B cell (primary cell): ENCODE data around the gene ZNF524. TPM values are rescaled to one million over a fixed set of nuclear protein-coding genes. Genes with fewer than 3 reads are reported as not detected.

Experiments used
- ATAC-seq: fragments of 200-7000 bp; cut with Tn5 transposase; one replicate; pipeline ENCODE4 v1.10.0; 2021; ENCODE audit warnings: low read depth, mild to moderate bottlenecking, moderate number of reproducible peaks, moderate library complexity
- CTCF ChIA-PET: fragments of 350-600 bp; sonication (Branson Sonifier 250); formaldehyde crosslinking; loops from one replicate; lab custom pipeline; 2021; ENCODE audit warnings: antibody characterized with exemption, inconsistent platforms; lab: Charles Lee
- POLR2A ChIA-PET: fragments of 350-600 bp; sonication (Branson Sonifier 250); formaldehyde crosslinking; loops from one replicate; lab custom pipeline; 2021; ENCODE audit warnings: antibody characterized with exemption; lab: Charles Lee
- DNase-seq: peaks from one replicate; pipeline ENCODE4 v3.0.0; 2013
- H2AFZ ChIP-seq: 2 replicates; pipeline ENCODE4 v1.6.1; 2012; ENCODE audit warnings: mild to moderate bottlenecking, low read depth, low read length; ENCODE audit not compliant: insufficient read depth, poor library complexity, severe bottlenecking
- H3K27ac ChIP-seq, 2 donors: 1 replicate in 1 of 2; 2 replicates in 1 of 2; pipeline ENCODE4 v1.5.1; 2012 to 2013; ENCODE audit warnings: low read length in 2 of 2, mild to moderate bottlenecking in 2 of 2, moderate library complexity in 1 of 2
- H3K27me3 ChIP-seq, 4 experiments: fragments of 200-600 bp in 1 of 4; sonication (generic) in 1 of 4; replicated peaks in 1 of 4; 1 replicate in 2 of 4; 2 replicates in 2 of 4; pipeline versions ENCODE4 v1.6.1 to v1.7.0; 2013 to 2016; ENCODE audit warnings: low read length in 3 of 4, mild to moderate bottlenecking in 2 of 4, mixed read lengths in 1 of 4, moderate library complexity in 1 of 4; ENCODE audit not compliant: insufficient read depth in 4 of 4, control insufficient read depth in 3 of 4; ENCODE audit errors: control extremely low read depth in 1 of 4
- H3K36me3 ChIP-seq, 2 experiments: replicated peaks in 1 of 2; 1 replicate in 1 of 2; 2 replicates in 1 of 2; pipeline versions ENCODE4 v1.6.1 to v1.7.1; 2013; ENCODE audit warnings: low read length in 1 of 2; ENCODE audit not compliant: insufficient read depth in 2 of 2, control insufficient read depth in 1 of 2; ENCODE audit errors: control extremely low read depth in 1 of 2, extremely low read depth in 1 of 2
- H3K4me1 ChIP-seq, 2 donors: fragments of 200-600 bp in 1 of 2; sonication (generic) in 1 of 2; 1 replicate in 1 of 2; 2 replicates in 1 of 2; pipeline versions ENCODE4 v1.5.1 to v1.6.1; 2013 to 2017; ENCODE audit warnings: low read length in 2 of 2; ENCODE audit not compliant: control insufficient read depth in 2 of 2, insufficient read depth in 2 of 2
- H3K4me2 ChIP-seq: replicated peaks from 2 replicates; pipeline ENCODE3; 2012; ENCODE audit warnings: mild to moderate bottlenecking, low read depth, low read length; ENCODE audit not compliant: poor library complexity, severe bottlenecking
- H3K4me3 ChIP-seq, 5 experiments: fragments of 200-600 bp in 1 of 5; sonication (generic) in 1 of 5; 1 replicate in 3 of 5; 2 replicates in 2 of 5; pipeline versions ENCODE4 v1.5.1 to v1.7.0; 2011 to 2016; ENCODE audit warnings: low read length in 4 of 5, mild to moderate bottlenecking in 4 of 5, low read depth in 2 of 5, control low read depth in 1 of 5, moderate library complexity in 1 of 5; ENCODE audit not compliant: insufficient read depth in 1 of 5; ENCODE audit errors: control extremely low read depth in 1 of 5, extremely low read depth in 1 of 5
- H3K79me2 ChIP-seq: fragments of 200-600 bp; sonication (generic); one replicate; pipeline ENCODE4 v1.6.0; 2016; ENCODE audit warnings: low read length; ENCODE audit not compliant: control insufficient read depth, insufficient read depth
- H3K9ac ChIP-seq: fragments of 200-600 bp; sonication (generic); 2 replicates; pipeline ENCODE4 v1.6.1; 2017; ENCODE audit warnings: mild to moderate bottlenecking, low read length, moderate library complexity
- H3K9me3 ChIP-seq, 3 donors: one replicate each; pipeline versions ENCODE4 v1.6.1 to v1.7.1; 2013; ENCODE audit warnings: low read length in 2 of 3; ENCODE audit not compliant: control insufficient read depth in 2 of 3, insufficient read depth in 1 of 3; ENCODE audit errors: control extremely low read depth in 1 of 3
- H4K20me1 ChIP-seq: 2 replicates; pipeline ENCODE4 v1.6.0; 2012; ENCODE audit warnings: mild to moderate bottlenecking, low read length; ENCODE audit not compliant: insufficient read depth, control insufficient read depth, poor library complexity, severe bottlenecking
- H3K27ac Mint-ChIP-seq: one replicate; pipeline ENCODE4 v1.8.0; 2021; ENCODE audit warnings: mixed read lengths
- H3K27me3 Mint-ChIP-seq: one replicate; pipeline ENCODE4 v1.8.0; 2021; ENCODE audit warnings: mixed read lengths
- H3K4me1 Mint-ChIP-seq: one replicate; pipeline ENCODE4 v1.8.0; 2021; ENCODE audit warnings: mixed read lengths
- H3K4me3 Mint-ChIP-seq: one replicate; pipeline ENCODE4 v1.8.0; 2021; ENCODE audit warnings: mixed read lengths
- H3K9me3 Mint-ChIP-seq: one replicate; pipeline ENCODE4 v1.8.0; 2022; ENCODE audit warnings: mixed read lengths; ENCODE audit not compliant: insufficient read depth
- EZH2 ChIP-seq: IDR thresholded peaks from 2 replicates; pipeline ENCODE4 v1.6.1; 2012; ENCODE audit warnings: borderline replicate concordance, low read depth, mild to moderate bottlenecking, moderate library complexity, low read length; ENCODE audit not compliant: insufficient read depth, poor library complexity, severe bottlenecking
- WGBS: methylation state at CpG from one replicate; pipeline ENCODE4 v1.1.5; 2013; ENCODE audit warnings: missing lambda C conversion rate; ENCODE audit not compliant: insufficient coverage; 5-methylcytosine and 5-hydroxymethylcytosine counted together
- intact Hi-C: fragments of 100-400 bp; cut with micrococcal nuclease; formaldehyde crosslinking; loops from one replicate; pipeline ENCODE4 v1.10.0; 2022
- polyA plus RNA-seq: library from polyadenylated mRNA; depleted of rRNA; stranded (reverse); fragments of >200 nt; gene quantifications from 2 replicates; pipeline ENCODE4 v1.2.3, GENCODE V29; 2012
- total RNA-seq, 2 donors: library from RNA; stranded (reverse); fragments of 120-200 nt in 1 of 2; gene quantifications; 1 replicate in 1 of 2; 2 replicates in 1 of 2; pipeline versions ENCODE4 v1.2.3 to v1.2.4, GENCODE V29; 2013 to 2022
- TF ChIP-seq, protein P1 (sequence below): fragments of 200-600 bp; IDR thresholded peaks from one replicate; pipeline ENCODE4 v1.8.0; 2022; ENCODE audit warnings: antibody characterized with exemption, mild to moderate bottlenecking

ZNF524 gene
- total and polyA plus RNA-seq, 2 donors (not counting 1 experiment from before 2014, with no cell fraction given): 23.8 to 27.4 TPM

DNA sequence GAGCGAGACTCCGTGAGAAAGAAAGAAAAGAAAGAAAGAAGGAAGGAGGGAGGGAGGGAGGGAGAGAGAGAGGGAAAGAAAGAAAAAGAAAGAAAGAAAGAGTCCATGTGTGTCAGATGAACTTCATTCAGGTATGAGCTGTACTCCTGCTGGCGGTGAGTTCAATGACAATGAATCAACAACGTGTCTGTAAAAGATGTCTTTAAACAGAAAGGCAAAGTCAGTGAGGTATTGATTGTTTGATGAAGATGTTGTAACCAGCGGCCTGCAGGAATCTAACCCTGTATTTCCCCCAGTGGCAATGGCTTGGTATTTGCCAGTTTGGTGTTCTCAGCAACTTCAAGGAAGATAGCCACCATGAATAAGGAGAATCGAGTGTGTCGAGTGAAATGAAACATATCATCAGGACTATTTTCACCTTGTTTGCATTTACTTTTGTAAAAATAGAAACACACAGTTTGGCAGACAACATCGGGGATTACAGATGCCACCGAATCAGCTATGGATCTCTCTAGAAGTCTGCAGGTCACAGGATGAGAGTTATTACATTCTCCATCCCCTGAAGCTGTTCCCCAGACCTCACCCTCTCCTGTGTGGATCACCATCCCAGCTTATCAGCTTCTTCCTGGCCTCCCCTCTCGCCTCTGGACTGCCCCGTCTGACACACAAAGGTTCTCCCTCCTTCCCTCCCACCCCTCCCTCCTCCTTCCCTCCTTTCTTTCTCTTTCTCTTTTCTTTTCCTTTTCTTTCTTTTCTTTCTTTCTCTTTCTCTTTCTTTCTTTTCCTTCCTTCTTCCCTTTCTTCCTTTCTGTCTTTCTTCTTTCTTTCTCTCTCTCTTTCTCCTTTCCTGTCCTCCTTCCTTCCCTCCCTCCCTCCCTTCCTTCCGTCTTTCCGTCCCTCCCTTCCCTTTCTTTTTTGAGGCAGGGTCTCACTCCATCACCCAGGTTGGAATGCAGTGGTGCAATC, 46.6 kb upstream of the ZNF524 start:
- Histone ChIP-seq H3K79me2 (no peaks in the 10 kb centered on the region), H2AFZ (no peak overlapping the region), H3K4me2 (no peak overlapping the region), H3K4me3 (no peak overlapping the region), H3K9ac (no peak overlapping the region), H3K4me1 (no peaks in the 10 kb centered on the region), H4K20me1 (no peaks in the 10 kb centered on the region), H3K36me3 (no peaks in the 10 kb centered on the region), H3K27me3 (no peaks in the 10 kb centered on the region), H3K9me3 (no peaks in the 10 kb centered on the region), H3K27ac (no peak overlapping the region)
- WGBS: 80% methylated on average over 10 of the region's 13 CpGs
- peaks cover 28% of the 10 kb centered on the region for H3K27me3 Mint-ChIP-seq
- no peak overlapping the region for H3K4me3 Mint-ChIP-seq
- no peaks in the 10 kb centered on the region for H3K9me3 Mint-ChIP-seq
- intact Hi-C loops: no loop called here
- no peak for ATAC-seq
- POLR2A ChIA-PET: no interaction called here
- TF ChIP-seq EZH2: no peak
- TF ChIP-seq, protein P1, sequence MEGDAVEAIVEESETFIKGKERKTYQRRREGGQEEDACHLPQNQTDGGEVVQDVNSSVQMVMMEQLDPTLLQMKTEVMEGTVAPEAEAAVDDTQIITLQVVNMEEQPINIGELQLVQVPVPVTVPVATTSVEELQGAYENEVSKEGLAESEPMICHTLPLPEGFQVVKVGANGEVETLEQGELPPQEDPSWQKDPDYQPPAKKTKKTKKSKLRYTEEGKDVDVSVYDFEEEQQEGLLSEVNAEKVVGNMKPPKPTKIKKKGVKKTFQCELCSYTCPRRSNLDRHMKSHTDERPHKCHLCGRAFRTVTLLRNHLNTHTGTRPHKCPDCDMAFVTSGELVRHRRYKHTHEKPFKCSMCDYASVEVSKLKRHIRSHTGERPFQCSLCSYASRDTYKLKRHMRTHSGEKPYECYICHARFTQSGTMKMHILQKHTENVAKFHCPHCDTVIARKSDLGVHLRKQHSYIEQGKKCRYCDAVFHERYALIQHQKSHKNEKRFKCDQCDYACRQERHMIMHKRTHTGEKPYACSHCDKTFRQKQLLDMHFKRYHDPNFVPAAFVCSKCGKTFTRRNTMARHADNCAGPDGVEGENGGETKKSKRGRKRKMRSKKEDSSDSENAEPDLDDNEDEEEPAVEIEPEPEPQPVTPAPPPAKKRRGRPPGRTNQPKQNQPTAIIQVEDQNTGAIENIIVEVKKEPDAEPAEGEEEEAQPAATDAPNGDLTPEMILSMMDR: no peak
- H3K4me1 Mint-ChIP-seq: peaks cover 2% of the 10 kb centered on the region
- H3K27ac Mint-ChIP-seq: no peak overlapping the region
- DNase-seq: no peak
- CTCF ChIA-PET: no interaction called here

DNA sequence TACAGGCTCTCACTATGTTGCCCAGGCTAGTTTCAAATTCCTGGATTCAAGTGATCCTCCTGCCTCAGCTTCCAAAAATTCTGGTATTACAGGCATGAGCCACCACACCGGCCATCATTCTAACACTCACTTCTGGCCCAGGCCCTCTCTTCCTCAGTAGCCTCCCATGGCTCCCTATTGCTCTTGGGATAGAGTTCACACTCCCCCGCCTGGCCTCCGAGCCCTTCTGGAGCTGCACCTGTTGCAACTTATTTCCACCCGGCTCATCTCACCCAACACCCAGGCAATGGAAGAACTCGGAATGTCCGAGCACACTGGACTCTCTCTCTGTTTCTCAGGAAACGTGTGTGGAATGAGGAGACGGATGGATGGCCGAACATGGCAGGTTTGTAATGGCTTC, 45.8 kb upstream of the ZNF524 start:
- 94% methylated on average over 6 of the region's 9 CpGs for WGBS
- no peak for TF ChIP-seq EZH2
- TF ChIP-seq, protein P1: no peak
- Histone ChIP-seq H3K79me2 (no peaks in the 10 kb centered on the region), H3K4me1 (no peaks in the 10 kb centered on the region), H2AFZ (no peak overlapping the region), H3K27me3 (no peaks in the 10 kb centered on the region), H3K4me2 (no peak overlapping the region), H3K9me3 (no peaks in the 10 kb centered on the region), H3K36me3 (no peaks in the 10 kb centered on the region), H3K27ac (no peak overlapping the region), H4K20me1 (no peaks in the 10 kb centered on the region), H3K9ac (no peak overlapping the region), H3K4me3 (no peak overlapping the region)
- ChIA-PET CTCF (interaction anchor here (0.6 kb wide), 1 partner anchor 624 kb away, joined by 3 read pairs; no protein-coding TSS in a partner anchor), POLR2A (no interaction called here)
- Mint-ChIP-seq H3K4me3 (no peak overlapping the region), H3K27ac (no peak overlapping the region), H3K9me3 (no peaks in the 10 kb centered on the region), H3K27me3 (peaks cover 28% of the 10 kb centered on the region), H3K4me1 (peaks cover 2% of the 10 kb centered on the region)
- DNase-seq (no peak), ATAC-seq (no peak)
- intact Hi-C loops: no loop called here
